ENCODE results near the gene OR52K2.
"Not testable (repeated sequence)": the region's sequence is repeated elsewhere in the genome, so short reads cannot be mapped to it uniquely, and the experiment has no call there.

Gene OR52K2

DNA sequence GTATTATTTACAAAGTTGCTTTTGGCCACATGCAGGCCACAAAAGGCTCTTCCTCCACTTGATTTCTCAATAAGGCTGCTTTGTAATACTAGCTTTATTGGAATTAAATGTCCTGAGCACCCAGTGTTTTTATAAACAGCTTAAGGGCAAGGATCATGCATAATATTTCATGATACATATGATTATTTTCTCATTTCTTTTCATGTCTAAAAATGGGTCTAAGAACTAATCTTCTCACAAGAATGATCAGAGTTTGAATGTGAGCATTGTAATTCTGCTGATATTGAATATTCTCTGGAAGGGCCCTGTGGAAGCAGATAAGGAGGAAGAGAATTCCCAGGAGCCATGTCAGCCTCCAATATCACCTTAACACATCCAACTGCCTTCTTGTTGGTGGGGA lies at the start of gene OR52K2:
Gene OR52K2, plus strand, starts transcription at position 301 of the 400 bp plus-strand sequence. Its CDS starts 45 bp downstream, at position 346.
- DNase-seq (ENCODE audit: low read depth in 2 of 2): no peak

- not testable (repeated sequence) for DNase-seq (ENCODE audit: low read depth in 2 of 2)
These were observed 42.9 kb upstream of the OR52K2 start for GRCh38 chr11:4406206-4406605.

DNA sequence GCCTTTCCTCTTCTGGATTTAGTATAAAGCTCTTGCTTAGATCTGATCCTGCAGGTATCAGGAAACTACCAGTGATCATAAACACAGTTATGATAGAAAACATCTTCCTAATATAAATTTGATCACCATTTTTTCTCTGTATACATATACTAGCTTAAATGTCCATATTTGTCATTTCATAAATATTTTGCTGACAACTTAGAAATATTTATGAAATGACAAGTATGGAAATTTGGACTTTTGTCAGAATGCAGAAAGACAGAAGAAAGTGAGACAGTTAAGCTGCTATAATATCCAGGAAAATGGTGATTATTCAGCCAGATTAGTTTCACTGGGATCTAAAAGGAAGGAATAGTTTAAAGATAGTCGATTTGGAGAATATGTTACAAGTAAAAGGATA lies 32.8 kb upstream of the OR52K2 start:
- DNase-seq (ENCODE audit: low read depth in 2 of 2): no peak

DNA sequence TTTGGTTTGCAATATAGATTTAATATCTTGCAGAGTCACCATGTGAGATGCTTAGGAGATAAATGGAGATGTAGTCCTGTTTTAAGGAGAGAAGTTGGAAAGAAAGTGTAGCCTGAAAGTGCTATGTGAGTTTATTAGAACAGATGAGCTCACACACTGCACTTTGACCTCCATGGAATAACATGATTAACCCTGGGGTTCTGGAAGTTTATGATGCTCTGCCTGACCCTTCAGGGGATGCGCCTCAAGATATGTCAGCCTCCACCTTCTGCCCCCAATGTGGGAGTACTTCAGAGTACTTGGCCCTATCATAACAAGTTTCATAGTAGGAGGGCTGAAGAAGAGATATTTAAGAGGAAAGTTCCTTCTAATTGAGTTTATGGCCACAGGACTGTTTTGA lies 32.3 kb upstream of the OR52K2 start:
- no peak for DNase-seq (ENCODE audit: low read depth in 2 of 2)

DNA sequence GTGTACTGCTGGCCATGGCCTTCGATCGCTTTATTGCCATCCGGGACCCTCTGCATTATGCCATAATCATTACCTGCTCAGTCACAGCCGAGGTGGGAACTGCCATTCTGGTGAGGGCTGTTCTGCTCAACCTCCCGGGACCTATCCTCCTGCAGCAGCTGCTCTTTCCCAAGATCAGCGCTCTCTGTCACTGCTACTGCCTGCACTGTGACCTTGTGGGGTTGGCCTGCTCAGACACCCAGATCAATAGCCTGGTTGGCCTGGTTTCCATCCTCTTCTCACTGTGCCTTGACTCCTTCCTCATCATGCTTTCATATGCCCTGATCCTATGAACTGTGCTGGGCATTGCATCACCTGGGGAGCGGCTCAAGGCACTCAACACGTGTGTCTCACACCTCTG lies 30.7 kb upstream of the OR52K2 start:
- no peak for DNase-seq (ENCODE audit: low read depth in 2 of 2)

GRCh38 chr11:4430051-4430450 lies 19.0 kb upstream of the OR52K2 start:
- DNase-seq (ENCODE audit: low read depth in 2 of 2): no peak

GRCh38 chr11:4433856-4434255 lies 15.2 kb upstream of the OR52K2 start:
- no peak for DNase-seq (ENCODE audit: low read depth in 2 of 2)

DNA sequence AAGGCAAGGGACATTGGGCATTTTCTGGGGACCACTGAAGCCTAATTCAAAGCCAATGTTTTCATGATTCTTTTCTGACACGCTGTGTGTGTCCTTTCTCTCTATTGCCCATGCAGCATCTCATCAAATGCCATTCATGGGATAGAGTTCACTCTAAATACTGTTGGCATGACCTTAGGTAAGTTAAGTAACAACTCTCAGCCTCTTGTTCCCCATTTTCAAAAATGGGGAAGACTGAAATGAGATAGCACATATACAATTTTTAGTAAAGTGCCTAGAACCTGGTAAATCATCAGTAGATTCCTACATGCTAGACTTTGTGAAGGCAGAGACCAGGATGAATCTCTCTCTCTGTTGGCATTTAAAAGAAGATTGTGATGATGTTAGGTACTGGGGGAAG lies 12.7 kb upstream of the OR52K2 start:
- DNase-seq (ENCODE audit: low read depth in 2 of 2): no peak

DNA sequence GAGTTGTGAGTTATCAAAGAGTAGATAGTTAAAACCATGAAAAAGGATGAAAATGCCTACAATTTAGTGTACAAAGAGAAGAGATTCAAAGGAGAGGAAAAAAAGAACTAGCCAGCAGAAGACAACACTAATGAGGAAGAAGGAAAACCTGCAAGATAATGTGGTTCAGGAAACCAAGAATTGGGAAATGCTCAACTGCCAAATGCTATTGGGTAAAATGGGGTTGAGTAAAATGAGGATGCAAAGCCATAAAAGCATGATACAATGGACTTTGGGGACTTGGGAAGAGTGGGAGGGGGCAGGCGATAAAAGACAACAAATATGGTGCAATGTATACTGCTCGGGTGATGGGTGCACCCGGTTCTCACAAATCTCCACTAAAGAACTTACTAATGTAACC lies 7.6 kb upstream of the OR52K2 start:
- no peak for DNase-seq (ENCODE audit: low read depth in 2 of 2)

DNA sequence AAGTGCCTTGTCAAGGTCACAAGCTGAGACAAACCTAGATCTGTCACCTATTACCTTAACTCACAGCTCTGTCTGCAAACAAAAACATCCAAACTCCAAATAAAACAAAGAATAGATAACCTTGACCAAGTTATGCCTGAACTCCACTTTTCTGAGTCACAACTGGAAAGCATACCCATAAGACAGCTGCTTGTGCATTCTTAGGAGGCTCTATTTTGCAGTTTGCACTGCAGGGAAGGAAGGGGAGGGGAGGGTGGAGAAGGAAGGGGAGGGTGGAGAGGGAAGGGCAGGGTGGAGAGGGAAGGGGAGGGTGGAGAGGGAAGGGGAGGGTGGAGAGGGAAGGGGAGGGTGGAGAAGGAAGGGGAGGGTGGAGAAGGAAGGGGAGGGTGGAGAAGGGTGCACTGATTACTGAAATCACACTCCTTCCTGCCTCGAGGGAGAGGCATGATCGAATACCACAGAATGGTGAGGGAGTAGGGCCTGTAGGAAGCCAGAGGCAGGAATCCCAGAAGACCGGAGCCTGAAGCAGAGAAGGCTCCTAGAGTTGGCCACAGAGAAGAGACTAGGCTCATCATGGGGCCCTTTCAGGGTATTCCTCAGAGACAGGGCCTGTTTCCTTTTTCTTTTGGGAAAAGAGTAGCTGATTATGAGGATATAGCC lies 5.7 kb upstream of the OR52K2 start:
- DNase-seq (ENCODE audit: low read depth in 2 of 2): no peak

- DNase-seq (ENCODE audit: low read depth in 2 of 2): no peak
These were observed 4.0 kb downstream of the OR52K2 start for GRCh38 chr11:4453118-4453517.

GRCh38 chr11:4454021-4454420 lies 4.9 kb downstream of the OR52K2 start:
- no peak for DNase-seq (ENCODE audit: low read depth in 2 of 2)

DNA sequence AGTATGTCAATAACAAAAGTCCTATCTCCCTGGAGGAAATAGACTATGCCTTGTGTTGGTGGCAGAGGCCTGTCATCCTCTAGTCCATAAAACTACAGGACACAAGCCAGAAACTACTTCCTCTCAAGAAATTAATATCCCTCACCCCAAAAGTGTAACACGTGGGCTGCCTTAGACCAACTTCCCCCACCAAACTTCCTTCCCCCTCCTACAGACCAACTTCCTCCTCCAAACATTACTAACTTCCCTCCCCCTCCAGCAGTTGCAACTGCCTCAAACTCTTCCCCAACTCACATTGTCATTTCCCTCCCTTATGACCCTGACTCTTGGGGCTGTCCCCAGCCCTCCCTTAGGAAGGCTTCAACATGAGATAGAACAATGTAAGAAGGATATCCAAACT lies 6.3 kb downstream of the OR52K2 start:
- no peak for DNase-seq (ENCODE audit: low read depth in 2 of 2)

- DNase-seq (ENCODE audit: low read depth in 2 of 2): no peak
These were observed 10.4 kb downstream of the OR52K2 start for GRCh38 chr11:4459500-4459899.

- no peak for DNase-seq (ENCODE audit: low read depth in 2 of 2)
These were observed 11.1 kb downstream of the OR52K2 start for GRCh38 chr11:4460151-4460550.

- DNase-seq (ENCODE audit: low read depth in 2 of 2): no peak
These were observed 15.4 kb downstream of the OR52K2 start for GRCh38 chr11:4464216-4465159.

DNA sequence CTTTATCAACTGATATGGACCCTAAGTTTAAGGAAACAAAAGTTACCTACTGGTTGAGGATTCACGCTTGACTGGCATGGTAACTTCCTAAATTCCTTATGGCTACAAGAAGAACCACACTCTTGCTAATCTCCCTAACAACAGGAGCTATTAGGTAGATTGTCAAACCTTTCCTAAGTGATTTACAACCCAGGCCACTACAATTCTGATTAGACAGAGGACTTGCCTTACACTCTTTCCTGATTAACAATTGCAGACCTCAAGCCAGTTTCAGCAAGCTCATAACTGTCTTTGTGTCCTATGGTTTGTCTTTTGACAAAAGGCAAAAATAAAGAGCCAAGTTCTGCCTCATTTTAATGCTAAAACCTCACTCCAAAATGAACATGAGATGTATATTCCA lies 16.3 kb downstream of the OR52K2 start:
- no peak for DNase-seq (ENCODE audit: low read depth in 2 of 2)

- no peak for DNase-seq (ENCODE audit: low read depth in 2 of 2)
These were observed 17.2 kb downstream of the OR52K2 start for GRCh38 chr11:4466131-4466870.

DNA sequence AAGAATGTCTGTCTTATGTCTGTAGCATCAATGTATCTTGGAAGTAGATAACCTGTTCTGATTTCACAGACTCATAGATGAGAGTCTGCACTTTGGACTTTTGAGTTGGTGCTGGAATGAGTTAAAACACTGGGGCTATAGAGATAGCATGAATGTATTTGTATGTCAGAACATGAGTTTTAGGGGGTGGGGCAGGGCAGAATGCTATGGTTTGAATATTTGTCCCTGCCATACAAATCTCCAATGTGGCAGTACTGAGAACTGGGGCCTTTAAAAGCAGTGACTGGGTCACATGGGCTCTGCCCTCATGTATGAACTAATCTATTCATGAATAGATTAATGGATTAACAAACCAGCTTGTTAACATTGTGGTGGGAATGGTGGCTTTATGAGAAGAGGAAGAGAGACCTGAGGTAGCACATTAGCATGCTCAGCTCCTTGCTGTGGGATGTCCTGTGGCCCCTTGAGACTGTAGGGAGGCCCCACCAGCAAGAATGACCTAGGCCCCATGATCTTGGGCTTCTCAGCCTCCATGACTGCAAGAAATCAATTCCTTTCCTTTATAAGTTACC lies 17.9 kb downstream of the OR52K2 start:
- DNase-seq (ENCODE audit: low read depth in 2 of 2): no peak

DNA sequence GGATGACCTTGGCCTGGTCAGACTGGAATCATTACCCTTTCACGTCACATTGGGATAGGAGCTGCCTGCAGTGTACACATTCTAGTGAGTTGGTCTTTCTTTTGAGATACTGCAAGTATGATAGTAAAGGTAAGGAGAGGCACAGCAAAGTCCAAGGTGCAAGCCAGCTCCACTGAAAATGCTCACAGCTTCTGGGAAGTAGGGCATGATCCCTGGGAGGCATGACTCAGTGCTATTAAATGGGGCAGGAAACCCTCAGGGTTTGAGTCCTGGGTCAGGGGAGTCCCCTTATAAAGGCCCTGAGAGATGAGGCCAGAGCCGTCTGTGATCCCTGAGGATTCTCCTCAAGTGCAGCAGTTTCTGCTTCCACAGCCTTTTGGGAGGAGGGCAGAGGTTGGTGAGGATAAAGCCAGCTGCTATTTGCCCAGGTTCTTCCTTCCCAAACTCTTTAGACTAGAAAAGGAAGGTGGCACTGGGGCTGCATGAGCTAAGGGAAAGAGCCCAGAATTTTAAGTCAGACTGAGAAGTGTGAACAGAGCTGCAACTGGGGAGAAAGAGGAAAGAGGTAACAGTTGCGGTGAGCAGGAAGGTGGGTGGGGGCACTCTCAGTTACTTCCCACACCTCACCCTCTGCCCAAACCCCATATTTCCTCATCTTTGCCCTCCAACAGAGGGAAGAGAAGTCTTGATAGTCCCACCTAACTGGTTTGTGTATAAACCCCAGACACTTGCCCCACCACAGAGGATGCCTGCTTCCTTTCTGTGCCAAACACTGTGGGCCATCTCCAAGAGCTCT lies 18.9 kb downstream of the OR52K2 start:
- no peak for DNase-seq (ENCODE audit: low read depth in 2 of 2)

DNA sequence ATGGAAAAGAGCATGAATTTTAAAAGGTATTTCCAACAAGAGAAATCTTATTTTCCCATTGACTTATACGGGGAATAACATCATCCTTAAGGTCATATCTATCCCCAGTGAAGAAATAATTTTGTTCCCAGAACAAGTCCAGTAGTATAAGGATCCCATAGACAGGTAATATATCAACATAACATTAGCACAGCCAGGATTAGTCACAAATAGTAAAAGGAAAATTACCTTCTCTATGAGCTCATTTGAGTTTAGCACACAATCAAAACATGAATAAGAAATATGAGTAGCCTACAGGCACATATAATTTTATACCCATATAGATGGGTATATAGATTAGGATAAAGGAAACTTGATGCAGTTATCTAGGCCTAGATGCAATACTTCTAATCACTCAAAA lies 30.5 kb downstream of the OR52K2 start:
- DNase-seq (ENCODE audit: low read depth in 2 of 2): no peak

Data from stimulated activated CD4-positive, alpha-beta T cell treated with anti-CD3 and anti-CD28 coated beads, Interleukin-4, amount 100 ng/mL, for 48 hours (primary cell).